Adrenal gland (tissue), 12 donors: ENCODE data around the gene DLAT. TPM values are rescaled to one million over a fixed set of nuclear protein-coding genes. Genes with fewer than 3 reads are reported as not detected.

Experiments
- DNase-seq, 7 donors: peaks; one replicate each; pipeline ENCODE4 v3.0.0-alpha.2; 2019 to 2020
- H3K27ac ChIP-seq, 5 donors: fragments of 200-600 bp; sonication (generic) in 4 of 5; 1 replicate in 3 of 5; 2 replicates in 2 of 5; pipeline versions ENCODE4 v1.5.1 to v1.8.0; 2016 to 2020; ENCODE audit warnings: mild to moderate bottlenecking in 1 of 5
- H3K27me3 ChIP-seq: fragments of 200-600 bp; 2 replicates; pipeline ENCODE4 v1.8.0; 2021
- H3K36me3 ChIP-seq, 2 donors: fragments of 200-600 bp; replicated peaks in 1 of 2; 1 replicate in 1 of 2; 2 replicates in 1 of 2; pipeline versions ENCODE4 v1.5.1 to v1.8.0; 2018 to 2022
- H3K4me1 ChIP-seq, 2 donors: fragments of 200-600 bp; replicated peaks in 1 of 2; 1 replicate in 1 of 2; 2 replicates in 1 of 2; pipeline versions ENCODE4 v1.5.1 to v1.8.0; 2018 to 2021
- H3K4me3 ChIP-seq, 4 donors: fragments of 200-600 bp; sonication (generic) in 3 of 4; one replicate each; pipeline ENCODE4 v1.5.1; 2016 to 2018
- H3K9me3 ChIP-seq, 3 donors: fragments of 200-600 bp; sonication (generic) in 1 of 3; replicated peaks in 1 of 3; 1 replicate in 2 of 3; 2 replicates in 1 of 3; pipeline versions ENCODE4 v1.5.1 to v1.8.0; 2016 to 2021
- POLR2A ChIP-seq, 2 donors: fragments of 450-650 bp; IDR thresholded peaks; one replicate each; pipeline ENCODE4 v1.6.1; 2017; ENCODE audit warnings: antibody characterized with exemption in 2 of 2, mild to moderate bottlenecking in 2 of 2, moderate library complexity in 1 of 2
- WGBS, 4 donors: extraction: QIAGEN DNeasy Blood & Tissue Kit in 2 of 4; methylation state at CpG; one replicate each; pipeline versions ENCODE4 v1.1.5 to v1.1.7; 2013 to 2017; 5-methylcytosine and 5-hydroxymethylcytosine counted together
- intact Hi-C, 2 donors: fragments of 100-400 bp; cut with DNase I; formaldehyde crosslinking; loops; one replicate each; pipeline versions ENCODE4 v1.14.1 to v1.15.0; 2022 to 2023
- polyA plus RNA-seq, 3 donors: library from polyadenylated mRNA; stranded (reverse); fragments of 200-250 nt in 2 of 3; fragments of 350-450 nt in 1 of 3; fragmentation: Illumina TruSeq in 1 of 3; extraction: RNeasy Lipid Tissue Mini Kit (QIAGEN cat#74804) in 1 of 3; gene quantifications; one replicate each; pipeline ENCODE4 v1.2.3, GENCODE V29; 2013 to 2014
- total RNA-seq, 9 donors: library from RNA; depleted of rRNA in 4 of 9; stranded (reverse); fragments of >200 nt in 4 of 9; fragments of 120-200 nt in 1 of 9; fragmentation: NEBNext Ultra II Directional in 1 of 9; extraction: Animal tissue kit (Norgen Biotek cat#: 25700) in 1 of 9; gene quantifications; one replicate each; pipeline versions ENCODE4 v1.1.0 to v1.2.4, GENCODE V29; 2013 to 2023
- TF ChIP-seq, protein P1 (sequence below), 6 experiments: fragments of 450-650 bp in 4 of 6; fragments of 200-600 bp in 2 of 6; sonication (generic) in 1 of 6; IDR thresholded peaks; 1 replicate in 5 of 6; 2 replicates in 1 of 6; pipeline versions ENCODE4 v1.5.1 to v1.8.0; 2016 to 2021; ENCODE audit warnings: antibody characterized with exemption in 6 of 6, mild to moderate bottlenecking in 2 of 6, moderate library complexity in 1 of 6
- donor health status: healthy with polysubstance abuse.
- donor health status: Bipolar disorder and iron deficiency.
- donor health status: DM: yes; HTN: yes; CAD: no.
- donor health status: DM: no; HTN: no; CAD: no.
- donor health status: DM: no; HTN: no; CAD: no.
- donor health status: DM: yes; HTN: yes; CAD: no.

Gene DLAT
- total and polyA plus RNA-seq, 12 donors, result 7.6 to 95.1 (median 28.6) TPM

DNA sequence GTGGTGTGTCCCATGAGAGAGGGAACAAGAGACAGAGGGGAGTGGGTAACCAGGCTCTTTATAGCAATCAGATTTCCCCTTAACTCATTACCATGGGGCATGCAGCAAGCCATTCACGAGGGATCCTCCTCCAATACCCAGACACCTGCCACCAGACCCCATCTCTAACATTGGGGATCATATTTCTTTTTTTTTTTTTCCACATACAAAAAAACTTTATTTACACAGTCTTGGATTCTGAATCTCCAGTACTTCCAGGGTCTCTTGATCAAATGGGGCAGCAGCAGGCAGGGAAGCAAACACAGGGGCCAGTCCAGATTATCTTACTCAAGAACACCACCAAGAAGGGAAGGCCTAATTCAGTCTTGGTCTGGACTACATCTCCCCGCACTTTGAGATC is 4.3 kb downstream of the DLAT start:
- no peak overlapping the region for H3K27ac ChIP-seq
- no peak for DNase-seq
- peaks cover 0 to 49% of the 10 kb centered on the region in 2 donors for H3K36me3 ChIP-seq

DNA sequence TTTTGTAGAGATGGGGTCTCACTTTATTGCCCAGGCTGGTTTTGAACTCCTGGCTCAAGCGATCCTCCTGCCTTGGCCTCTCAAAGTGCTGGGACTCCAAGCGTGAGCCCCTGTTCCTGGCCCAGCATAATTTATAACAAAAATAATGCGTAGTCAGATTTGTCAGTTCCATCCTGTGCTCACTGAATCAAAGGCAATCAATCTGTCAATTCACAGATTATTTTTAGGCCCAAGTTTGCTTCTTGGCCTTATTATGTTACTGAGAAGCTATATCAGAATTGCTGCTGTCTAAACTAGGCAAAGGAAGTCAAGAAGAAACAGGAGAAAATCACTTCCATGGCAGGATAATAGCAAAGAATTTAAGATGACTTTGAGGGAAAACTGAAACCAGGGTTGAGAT is 8.7 kb downstream of the DLAT start:
- Histone ChIP-seq H3K4me3 (no peak overlapping the region), H3K9me3 (no peaks in the 10 kb centered on the region), H3K4me1 (no peaks in the 10 kb centered on the region), H3K27me3 (no peaks in the 10 kb centered on the region), H3K36me3 (peaks cover 0 to 71% of the 10 kb centered on the region in 2 donors), H3K27ac (no peak overlapping the region)
- TF ChIP-seq POLR2A (IDR thresholded peaks at IDR 0.05), result no peak
- TF ChIP-seq, protein P1, sequence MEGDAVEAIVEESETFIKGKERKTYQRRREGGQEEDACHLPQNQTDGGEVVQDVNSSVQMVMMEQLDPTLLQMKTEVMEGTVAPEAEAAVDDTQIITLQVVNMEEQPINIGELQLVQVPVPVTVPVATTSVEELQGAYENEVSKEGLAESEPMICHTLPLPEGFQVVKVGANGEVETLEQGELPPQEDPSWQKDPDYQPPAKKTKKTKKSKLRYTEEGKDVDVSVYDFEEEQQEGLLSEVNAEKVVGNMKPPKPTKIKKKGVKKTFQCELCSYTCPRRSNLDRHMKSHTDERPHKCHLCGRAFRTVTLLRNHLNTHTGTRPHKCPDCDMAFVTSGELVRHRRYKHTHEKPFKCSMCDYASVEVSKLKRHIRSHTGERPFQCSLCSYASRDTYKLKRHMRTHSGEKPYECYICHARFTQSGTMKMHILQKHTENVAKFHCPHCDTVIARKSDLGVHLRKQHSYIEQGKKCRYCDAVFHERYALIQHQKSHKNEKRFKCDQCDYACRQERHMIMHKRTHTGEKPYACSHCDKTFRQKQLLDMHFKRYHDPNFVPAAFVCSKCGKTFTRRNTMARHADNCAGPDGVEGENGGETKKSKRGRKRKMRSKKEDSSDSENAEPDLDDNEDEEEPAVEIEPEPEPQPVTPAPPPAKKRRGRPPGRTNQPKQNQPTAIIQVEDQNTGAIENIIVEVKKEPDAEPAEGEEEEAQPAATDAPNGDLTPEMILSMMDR (IDR thresholded peaks at IDR 0.05), result no peak
- DNase-seq, result no peak
- WGBS, 4 donors, result 84 to 87% (median 85%) methylated on average over 3 of the region's 3 CpGs
- intact Hi-C loops, result no loop called here

More for the DNA sequence above, 4.3 kb downstream of the DLAT start:
- no peaks in the 10 kb centered on the region for H3K27me3 ChIP-seq
- peaks cover 0 to 7% of the 10 kb centered on the region in 2 donors for H3K4me1 ChIP-seq
- no peak overlapping the region for H3K4me3 ChIP-seq
- H3K9me3 ChIP-seq, result no peaks in the 10 kb centered on the region
- intact Hi-C loops, result no loop called here
- 88 to 94% (median 92%) methylated on average over 2 of the region's 2 CpGs for WGBS, 4 donors
- TF ChIP-seq POLR2A (IDR thresholded peaks at IDR 0.05), result no peak
- TF ChIP-seq, protein P1 (IDR thresholded peaks at IDR 0.05), result no peak

DNA sequence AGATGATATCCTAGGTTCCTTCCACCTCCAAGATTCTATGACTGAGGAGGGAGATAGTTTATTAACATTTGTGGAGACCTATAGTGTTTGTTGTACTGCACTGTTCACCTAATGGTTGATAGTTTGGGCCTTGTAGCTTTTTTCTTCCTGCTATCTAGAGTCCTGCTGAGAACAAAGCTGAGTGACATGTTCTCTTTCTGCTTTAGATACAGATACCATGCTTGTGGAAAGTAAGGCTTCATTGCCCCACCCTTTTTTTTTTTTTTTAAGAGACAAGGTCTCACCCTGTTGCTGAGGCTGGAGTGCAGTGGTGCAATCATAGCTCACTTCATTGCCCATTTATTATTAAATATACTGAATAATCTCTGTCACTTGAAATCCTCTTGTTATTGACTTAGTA is 12.3 kb downstream of the DLAT start:
- no peaks in the 10 kb centered on the region for H3K27me3 ChIP-seq
- H3K4me1 ChIP-seq, result no peaks in the 10 kb centered on the region
- intact Hi-C loops, result no loop called here
- peaks cover 0 to 58% of the 10 kb centered on the region in 2 donors for H3K36me3 ChIP-seq
- H3K27ac ChIP-seq, result no peak overlapping the region
- H3K4me3 ChIP-seq, result no peak overlapping the region
- H3K9me3 ChIP-seq, result no peaks in the 10 kb centered on the region
- no peak for DNase-seq
- TF ChIP-seq, protein P1 (IDR thresholded peaks at IDR 0.05), result no peak
- no peak for TF ChIP-seq POLR2A (IDR thresholded peaks at IDR 0.05)

DNA sequence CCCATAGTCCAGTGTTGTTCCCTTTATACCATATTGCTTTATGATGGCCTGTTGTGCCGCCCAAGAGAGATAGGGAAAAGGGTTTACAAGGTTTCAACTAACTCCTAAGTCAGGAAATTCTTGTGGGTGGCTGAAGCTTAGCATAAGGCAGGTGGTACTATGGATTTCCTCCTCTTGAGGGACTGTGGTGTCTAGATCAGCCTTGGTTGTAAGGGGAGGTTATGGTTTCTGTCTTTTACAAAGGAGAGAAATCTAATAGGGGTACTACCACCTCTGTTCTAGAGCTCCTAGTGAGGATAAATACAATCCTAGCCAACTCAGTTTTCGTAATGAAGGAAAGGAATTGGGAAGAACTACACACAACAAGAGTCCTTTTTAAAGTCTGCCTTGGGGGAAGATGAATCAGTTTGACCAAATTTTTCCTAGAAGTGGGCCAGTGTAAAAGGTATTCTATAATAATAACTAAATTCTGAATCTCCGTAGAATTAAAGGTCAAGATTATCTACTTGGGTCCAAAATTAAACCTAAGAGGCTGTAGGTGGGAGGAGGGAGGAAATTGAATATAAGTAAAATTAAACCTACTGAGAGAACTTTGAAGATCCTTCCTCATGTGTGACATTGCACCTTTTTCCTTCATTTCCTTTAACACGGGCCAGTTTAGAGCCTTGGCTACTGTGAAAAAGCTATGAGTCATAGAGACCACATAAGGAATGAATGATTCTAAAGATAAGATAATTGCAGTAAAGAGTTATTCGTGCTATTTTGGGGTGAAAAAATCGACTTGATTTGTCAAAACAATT is 17.2 kb downstream of the DLAT start:
- Histone ChIP-seq H3K36me3 (peaks cover 0 to 51% of the 10 kb centered on the region in 2 donors), H3K27me3 (no peaks in the 10 kb centered on the region), H3K27ac (no peak overlapping the region), H3K4me3 (no peak overlapping the region), H3K9me3 (no peaks in the 10 kb centered on the region), H3K4me1 (no peaks in the 10 kb centered on the region)
- DNase-seq, result no peak
- no peak for TF ChIP-seq POLR2A (IDR thresholded peaks at IDR 0.05)
- TF ChIP-seq, protein P1 (IDR thresholded peaks at IDR 0.05), result no peak
- WGBS, 4 donors, result 50 to 60% (median 51%) methylated on average over 6 of the region's 6 CpGs
- intact Hi-C loops, result no loop called here
